ENCODE measurements around the gene ESR1.

DNA sequence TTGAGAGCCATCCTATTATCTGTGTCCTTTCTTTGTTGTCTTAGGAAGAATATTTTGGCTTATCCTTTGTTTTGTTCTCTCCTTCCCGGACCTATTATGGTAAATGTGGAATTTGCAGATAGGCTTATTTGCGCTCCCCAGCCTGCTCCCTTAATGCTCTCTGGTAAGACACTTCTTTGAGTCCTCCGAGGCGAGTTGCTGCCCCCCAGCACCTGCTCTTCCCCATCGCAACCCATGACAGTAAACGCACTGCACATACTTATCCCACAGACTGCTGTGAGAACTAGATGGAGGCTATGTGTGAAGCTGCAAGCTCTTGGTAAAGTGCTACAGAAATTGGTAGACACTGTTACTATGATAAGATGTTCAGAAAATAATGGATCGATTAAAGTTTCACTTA, 47.0 kb upstream of the ESR1 start:
- TF ChIP-seq, protein P1, sequence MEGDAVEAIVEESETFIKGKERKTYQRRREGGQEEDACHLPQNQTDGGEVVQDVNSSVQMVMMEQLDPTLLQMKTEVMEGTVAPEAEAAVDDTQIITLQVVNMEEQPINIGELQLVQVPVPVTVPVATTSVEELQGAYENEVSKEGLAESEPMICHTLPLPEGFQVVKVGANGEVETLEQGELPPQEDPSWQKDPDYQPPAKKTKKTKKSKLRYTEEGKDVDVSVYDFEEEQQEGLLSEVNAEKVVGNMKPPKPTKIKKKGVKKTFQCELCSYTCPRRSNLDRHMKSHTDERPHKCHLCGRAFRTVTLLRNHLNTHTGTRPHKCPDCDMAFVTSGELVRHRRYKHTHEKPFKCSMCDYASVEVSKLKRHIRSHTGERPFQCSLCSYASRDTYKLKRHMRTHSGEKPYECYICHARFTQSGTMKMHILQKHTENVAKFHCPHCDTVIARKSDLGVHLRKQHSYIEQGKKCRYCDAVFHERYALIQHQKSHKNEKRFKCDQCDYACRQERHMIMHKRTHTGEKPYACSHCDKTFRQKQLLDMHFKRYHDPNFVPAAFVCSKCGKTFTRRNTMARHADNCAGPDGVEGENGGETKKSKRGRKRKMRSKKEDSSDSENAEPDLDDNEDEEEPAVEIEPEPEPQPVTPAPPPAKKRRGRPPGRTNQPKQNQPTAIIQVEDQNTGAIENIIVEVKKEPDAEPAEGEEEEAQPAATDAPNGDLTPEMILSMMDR (conservative IDR thresholded peaks at IDR 0.05), result no peak
- no peak for TF ChIP-seq ZFX (IDR thresholded peaks at IDR 0.05)

All from C4-2B (cell line).